ENCODE data around the gene JAK1. TPM values are rescaled to one million over a fixed set of nuclear protein-coding genes. Genes with fewer than 3 reads are reported as not detected.

Gene JAK1
- total RNA-seq, 2 donors from 2014 or later: 113 to 115 TPM

- no peak overlapping the region for H3K27ac ChIP-seq
- H3K27me3 ChIP-seq (replicated peaks; ENCODE audit: insufficient read depth): no peaks in the 10 kb centered on the region
- H3K4me3 ChIP-seq: no peak overlapping the region
- no peak for ATAC-seq (ENCODE audit: insufficient number of reproducible peaks, low FRiP score, low read depth)
- no peaks in the 10 kb centered on the region for H3K9me3 ChIP-seq
- TF ChIP-seq CTCF (IDR thresholded peaks at IDR 0.05): no peak
- peaks cover 21 to 45% of the 10 kb centered on the region in 2 donors for H3K4me1 ChIP-seq (ENCODE audit: control insufficient read depth in 1 of 2, low read depth in 2 of 2)
- DNase-seq (ENCODE audit: low spot score): no peak
- no peaks in the 10 kb centered on the region for H3K36me3 ChIP-seq
These were observed 21.4 kb downstream of the JAK1 start for GRCh38 chr1:64944913-64945312.

- DNase-seq (ENCODE audit: low spot score): no peak
- Histone ChIP-seq H3K27me3 (replicated peaks; ENCODE audit: insufficient read depth) (no peaks in the 10 kb centered on the region), H3K4me3 (no peak overlapping the region), H3K4me1 (ENCODE audit: control insufficient read depth in 1 of 2, low read depth in 2 of 2) (peaks cover 22 to 30% of the 10 kb centered on the region in 2 donors), H3K36me3 (no peaks in the 10 kb centered on the region), H3K27ac (no peak overlapping the region), H3K9me3 (no peaks in the 10 kb centered on the region)
- no peak for ATAC-seq (ENCODE audit: insufficient number of reproducible peaks, low FRiP score, low read depth)
- TF ChIP-seq CTCF (IDR thresholded peaks at IDR 0.05): no peak
These were observed 23.7 kb downstream of the JAK1 start for GRCh38 chr1:64942675-64943074.

- Histone ChIP-seq H3K9me3 (no peaks in the 10 kb centered on the region), H3K27me3 (replicated peaks; ENCODE audit: insufficient read depth) (no peaks in the 10 kb centered on the region), H3K27ac (no peak overlapping the region), H3K4me1 (ENCODE audit: control insufficient read depth in 1 of 2, low read depth in 2 of 2) (peaks cover 24 to 33% of the 10 kb centered on the region in 2 donors), H3K4me3 (no peak overlapping the region), H3K36me3 (no peaks in the 10 kb centered on the region)
- ATAC-seq (ENCODE audit: insufficient number of reproducible peaks, low FRiP score, low read depth) (no peak), DNase-seq (ENCODE audit: low spot score) (no peak)
- TF ChIP-seq CTCF (IDR thresholded peaks at IDR 0.05): no peak
These were observed 24.2 kb downstream of the JAK1 start for GRCh38 chr1:64942118-64942517.

GRCh38 chr1:64941461-64942117 is 24.8 kb downstream of the JAK1 start:
- Histone ChIP-seq H3K27me3 (replicated peaks; ENCODE audit: insufficient read depth) (no peaks in the 10 kb centered on the region), H3K9me3 (no peaks in the 10 kb centered on the region), H3K27ac (peak overlapping the region in 1 of 2 donors; percentile 7), H3K4me1 (ENCODE audit: control insufficient read depth in 1 of 2, low read depth in 2 of 2) (peaks cover 26 to 38% of the 10 kb centered on the region in 2 donors), H3K36me3 (no peaks in the 10 kb centered on the region), H3K4me3 (no peak overlapping the region)
- ATAC-seq (ENCODE audit: insufficient number of reproducible peaks, low FRiP score, low read depth): no peak
- DNase-seq (ENCODE audit: low spot score): no peak
- no peak for TF ChIP-seq CTCF (IDR thresholded peaks at IDR 0.05)

- H3K4me1 ChIP-seq (ENCODE audit: control insufficient read depth in 1 of 2, low read depth in 2 of 2): peaks cover 26 to 35% of the 10 kb centered on the region in 2 donors
These were observed 26.3 kb downstream of the JAK1 start for GRCh38 chr1:64940025-64940424.

More at GRCh38 chr1:64940025-64940424, 26.3 kb downstream of the JAK1 start:
- Histone ChIP-seq H3K4me3 (no peak overlapping the region), H3K27me3 (replicated peaks; ENCODE audit: insufficient read depth) (no peaks in the 10 kb centered on the region), H3K9me3 (no peaks in the 10 kb centered on the region), H3K27ac (no peak overlapping the region), H3K36me3 (no peaks in the 10 kb centered on the region)
- no peak for ATAC-seq (ENCODE audit: insufficient number of reproducible peaks, low FRiP score, low read depth)
- no peak for DNase-seq (ENCODE audit: low spot score)
- no peak for TF ChIP-seq CTCF (IDR thresholded peaks at IDR 0.05)
